ENCODE measurements around the gene STK24.

STK24 gene

DNA sequence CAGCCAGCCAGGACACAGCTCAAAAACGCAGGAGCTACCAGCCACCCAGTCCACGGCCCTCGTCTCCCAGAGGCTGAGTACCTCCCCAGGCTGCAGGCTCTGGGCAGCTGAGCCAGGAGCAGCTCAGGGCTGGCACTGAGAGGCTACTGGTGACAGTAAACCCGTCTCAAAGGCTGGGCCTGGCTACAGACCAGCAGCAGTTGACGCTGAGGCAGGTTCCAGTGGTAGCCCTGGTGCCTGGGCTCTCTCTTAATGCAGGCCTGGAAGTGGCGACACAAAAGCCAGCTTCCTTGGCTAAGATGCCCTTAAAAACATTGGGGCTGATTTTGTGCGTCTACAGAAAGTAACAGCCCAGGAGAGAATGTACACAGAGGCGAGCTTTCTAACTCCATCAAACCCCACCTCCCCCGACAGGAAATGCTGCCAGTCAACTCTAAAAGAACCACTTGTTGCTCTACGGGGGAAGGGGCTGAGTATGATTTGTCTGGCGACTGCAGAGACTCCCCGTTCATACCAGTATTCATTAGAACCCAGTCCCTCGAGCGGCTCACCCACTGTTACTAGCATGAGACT, 126.3 kb downstream of the STK24 start:
- Histone ChIP-seq H3K27ac (ENCODE audit: low read length) (no peak overlapping the region), H3K36me3 (replicated peaks; ENCODE audit: low read depth, low read length) (peaks cover 12% of the 10 kb centered on the region), H4K20me1 (ENCODE audit: insufficient read depth, low read length) (peaks cover 17% of the 10 kb centered on the region; the same call in 1 of the 2 replicates), H3K4me1 (ENCODE audit: low read length) (peaks cover 11% of the 10 kb centered on the region), H3K4me2 (ENCODE audit: low read length) (no peak overlapping the region), H3K9me3 (ENCODE audit: insufficient read depth, low read length) (no peaks in the 10 kb centered on the region), H3K79me2 (ENCODE audit: low read length) (no peaks in the 10 kb centered on the region), H2AFZ (ENCODE audit: low read depth, low read length) (no peak overlapping the region), H3K9ac (ENCODE audit: low read length) (no peak overlapping the region), H3K27me3 (ENCODE audit: low read depth, low read length) (no peaks in the 10 kb centered on the region), H3K4me3 (ENCODE audit: low read length) (no peak overlapping the region)
- no peak for TF ChIP-seq EZH2phosphoT487 (IDR thresholded peaks at IDR 0.05; ENCODE audit: low read depth)
- TF ChIP-seq, protein P1, sequence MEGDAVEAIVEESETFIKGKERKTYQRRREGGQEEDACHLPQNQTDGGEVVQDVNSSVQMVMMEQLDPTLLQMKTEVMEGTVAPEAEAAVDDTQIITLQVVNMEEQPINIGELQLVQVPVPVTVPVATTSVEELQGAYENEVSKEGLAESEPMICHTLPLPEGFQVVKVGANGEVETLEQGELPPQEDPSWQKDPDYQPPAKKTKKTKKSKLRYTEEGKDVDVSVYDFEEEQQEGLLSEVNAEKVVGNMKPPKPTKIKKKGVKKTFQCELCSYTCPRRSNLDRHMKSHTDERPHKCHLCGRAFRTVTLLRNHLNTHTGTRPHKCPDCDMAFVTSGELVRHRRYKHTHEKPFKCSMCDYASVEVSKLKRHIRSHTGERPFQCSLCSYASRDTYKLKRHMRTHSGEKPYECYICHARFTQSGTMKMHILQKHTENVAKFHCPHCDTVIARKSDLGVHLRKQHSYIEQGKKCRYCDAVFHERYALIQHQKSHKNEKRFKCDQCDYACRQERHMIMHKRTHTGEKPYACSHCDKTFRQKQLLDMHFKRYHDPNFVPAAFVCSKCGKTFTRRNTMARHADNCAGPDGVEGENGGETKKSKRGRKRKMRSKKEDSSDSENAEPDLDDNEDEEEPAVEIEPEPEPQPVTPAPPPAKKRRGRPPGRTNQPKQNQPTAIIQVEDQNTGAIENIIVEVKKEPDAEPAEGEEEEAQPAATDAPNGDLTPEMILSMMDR (IDR thresholded peaks at IDR 0.05; ENCODE audit: low read depth, low read length), result no peak

DNA sequence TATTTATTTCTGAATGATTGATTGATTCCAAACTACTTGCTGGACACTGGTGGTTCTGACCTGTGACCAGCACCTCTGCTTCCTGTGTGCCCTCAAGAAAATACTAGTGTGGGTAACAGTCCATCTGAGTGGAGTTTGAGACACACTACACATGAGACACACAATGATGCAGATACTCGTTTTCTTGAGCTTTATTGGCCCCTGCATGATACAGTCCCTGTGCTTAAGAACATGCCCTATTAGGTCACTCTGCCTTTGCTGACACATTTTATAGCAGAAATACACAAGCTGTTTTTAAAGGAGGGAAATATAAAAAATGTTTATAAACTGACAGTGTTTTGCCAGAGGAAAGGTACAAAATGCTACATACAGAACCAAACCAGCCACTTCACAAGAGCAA, 126.9 kb downstream of the STK24 start:
- Histone ChIP-seq H3K79me2 (ENCODE audit: low read length) (no peaks in the 10 kb centered on the region), H3K9ac (ENCODE audit: low read length) (no peak overlapping the region), H2AFZ (ENCODE audit: low read depth, low read length) (no peak overlapping the region), H3K4me3 (ENCODE audit: low read length) (no peak overlapping the region), H3K27ac (ENCODE audit: low read length) (no peak overlapping the region), H3K4me1 (ENCODE audit: low read length) (peaks cover 14% of the 10 kb centered on the region), H3K27me3 (ENCODE audit: low read depth, low read length) (no peaks in the 10 kb centered on the region), H3K9me3 (ENCODE audit: insufficient read depth, low read length) (no peaks in the 10 kb centered on the region), H3K36me3 (replicated peaks; ENCODE audit: low read depth, low read length) (peaks cover 10% of the 10 kb centered on the region), H3K4me2 (ENCODE audit: low read length) (no peak overlapping the region), H4K20me1 (ENCODE audit: insufficient read depth, low read length) (peaks cover 17% of the 10 kb centered on the region; the same call in 1 of the 2 replicates)
- no peak for TF ChIP-seq EZH2phosphoT487 (IDR thresholded peaks at IDR 0.05; ENCODE audit: low read depth)
- TF ChIP-seq, protein P1 (IDR thresholded peaks at IDR 0.05; ENCODE audit: low read depth, low read length), result no peak

DNA sequence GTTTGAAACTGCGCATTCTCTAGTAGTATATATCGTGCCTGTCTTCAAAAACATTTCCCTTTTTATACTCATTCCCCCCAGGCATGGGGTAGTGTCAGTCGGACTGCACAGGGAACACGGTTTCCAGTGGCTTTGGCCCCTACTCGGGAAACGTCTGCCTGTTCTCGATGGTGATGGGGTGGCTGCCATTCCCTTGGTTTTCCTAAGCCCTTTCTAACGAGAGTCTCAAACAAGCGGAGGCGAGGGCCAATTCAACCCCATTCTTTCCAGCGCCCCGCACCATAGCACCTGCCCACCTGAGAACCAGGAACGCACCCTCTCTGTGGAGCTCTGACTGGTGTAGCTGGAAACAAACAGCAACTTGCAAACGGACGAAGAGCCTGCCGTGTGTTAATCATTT, 127.6 kb downstream of the STK24 start:
- Histone ChIP-seq H3K4me3 (ENCODE audit: low read length) (no peak overlapping the region), H3K4me1 (ENCODE audit: low read length) (peaks cover 14% of the 10 kb centered on the region), H3K9ac (ENCODE audit: low read length) (no peak overlapping the region), H3K79me2 (ENCODE audit: low read length) (no peaks in the 10 kb centered on the region), H3K36me3 (replicated peaks; ENCODE audit: low read depth, low read length) (peaks cover 10% of the 10 kb centered on the region), H3K9me3 (ENCODE audit: insufficient read depth, low read length) (no peaks in the 10 kb centered on the region), H3K4me2 (ENCODE audit: low read length) (no peak overlapping the region), H4K20me1 (ENCODE audit: insufficient read depth, low read length) (peaks cover 12% of the 10 kb centered on the region; the same call in 1 of the 2 replicates), H3K27ac (ENCODE audit: low read length) (no peak overlapping the region), H3K27me3 (ENCODE audit: low read depth, low read length) (no peaks in the 10 kb centered on the region), H2AFZ (ENCODE audit: low read depth, low read length) (no peak overlapping the region)
- TF ChIP-seq, protein P1 (IDR thresholded peaks at IDR 0.05; ENCODE audit: low read depth, low read length), result no peak
- TF ChIP-seq EZH2phosphoT487 (IDR thresholded peaks at IDR 0.05; ENCODE audit: low read depth), result no peak

DNA sequence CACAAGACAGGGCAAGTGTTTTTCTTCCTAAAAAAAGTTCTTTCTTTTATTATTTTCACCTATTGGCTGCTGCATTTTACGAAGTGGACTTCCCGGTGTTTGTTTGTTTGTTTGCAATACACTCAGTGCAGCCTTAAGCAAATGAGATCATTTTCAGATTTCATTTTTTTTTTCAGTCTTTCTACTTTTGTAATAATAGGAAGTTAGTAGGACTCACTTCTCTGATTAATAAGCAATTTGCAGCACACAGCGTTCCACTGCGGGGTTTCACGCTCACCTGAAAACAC, 128.3 kb downstream of the STK24 start:
- H4K20me1 ChIP-seq (ENCODE audit: insufficient read depth, low read length), result peaks cover 7% of the 10 kb centered on the region; the same call in 1 of the 2 replicates
- no peak overlapping the region for H3K4me3 ChIP-seq (ENCODE audit: low read length)
- H2AFZ ChIP-seq (ENCODE audit: low read depth, low read length), result no peak overlapping the region
- TF ChIP-seq, protein P1 (IDR thresholded peaks at IDR 0.05; ENCODE audit: low read depth, low read length), result no peak
- TF ChIP-seq EZH2phosphoT487 (IDR thresholded peaks at IDR 0.05; ENCODE audit: low read depth), result no peak
- no peaks in the 10 kb centered on the region for H3K79me2 ChIP-seq (ENCODE audit: low read length)
- no peak overlapping the region for H3K27ac ChIP-seq (ENCODE audit: low read length)
- H3K27me3 ChIP-seq (ENCODE audit: low read depth, low read length), result no peaks in the 10 kb centered on the region
- H3K4me2 ChIP-seq (ENCODE audit: low read length), result no peak overlapping the region
- no peak overlapping the region for H3K9ac ChIP-seq (ENCODE audit: low read length)
- no peaks in the 10 kb centered on the region for H3K9me3 ChIP-seq (ENCODE audit: insufficient read depth, low read length)
- H3K4me1 ChIP-seq (ENCODE audit: low read length), result peaks cover 14% of the 10 kb centered on the region
- H3K36me3 ChIP-seq (replicated peaks; ENCODE audit: low read depth, low read length), result peaks cover 10% of the 10 kb centered on the region

All from OCI-LY3 (cell line).